HG02678 (cell line): Measurements from ENCODE around the gene COPG1.
"Not testable (repeated sequence)": the region's sequence is repeated elsewhere in the genome, so short reads cannot be mapped to it uniquely, and the experiment has no call there.

ENCODE experiments used
- ATAC-seq: cut with Tn5 transposase; IDR thresholded peaks from one replicate; pipeline ENCODE4 v1.9.1; 2021; ENCODE audit warnings: mild to moderate bottlenecking, moderate library complexity; ENCODE audit not compliant: unreplicated experiment

Gene COPG1, protein sequence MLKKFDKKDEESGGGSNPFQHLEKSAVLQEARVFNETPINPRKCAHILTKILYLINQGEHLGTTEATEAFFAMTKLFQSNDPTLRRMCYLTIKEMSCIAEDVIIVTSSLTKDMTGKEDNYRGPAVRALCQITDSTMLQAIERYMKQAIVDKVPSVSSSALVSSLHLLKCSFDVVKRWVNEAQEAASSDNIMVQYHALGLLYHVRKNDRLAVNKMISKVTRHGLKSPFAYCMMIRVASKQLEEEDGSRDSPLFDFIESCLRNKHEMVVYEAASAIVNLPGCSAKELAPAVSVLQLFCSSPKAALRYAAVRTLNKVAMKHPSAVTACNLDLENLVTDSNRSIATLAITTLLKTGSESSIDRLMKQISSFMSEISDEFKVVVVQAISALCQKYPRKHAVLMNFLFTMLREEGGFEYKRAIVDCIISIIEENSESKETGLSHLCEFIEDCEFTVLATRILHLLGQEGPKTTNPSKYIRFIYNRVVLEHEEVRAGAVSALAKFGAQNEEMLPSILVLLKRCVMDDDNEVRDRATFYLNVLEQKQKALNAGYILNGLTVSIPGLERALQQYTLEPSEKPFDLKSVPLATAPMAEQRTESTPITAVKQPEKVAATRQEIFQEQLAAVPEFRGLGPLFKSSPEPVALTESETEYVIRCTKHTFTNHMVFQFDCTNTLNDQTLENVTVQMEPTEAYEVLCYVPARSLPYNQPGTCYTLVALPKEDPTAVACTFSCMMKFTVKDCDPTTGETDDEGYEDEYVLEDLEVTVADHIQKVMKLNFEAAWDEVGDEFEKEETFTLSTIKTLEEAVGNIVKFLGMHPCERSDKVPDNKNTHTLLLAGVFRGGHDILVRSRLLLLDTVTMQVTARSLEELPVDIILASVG

DNA sequence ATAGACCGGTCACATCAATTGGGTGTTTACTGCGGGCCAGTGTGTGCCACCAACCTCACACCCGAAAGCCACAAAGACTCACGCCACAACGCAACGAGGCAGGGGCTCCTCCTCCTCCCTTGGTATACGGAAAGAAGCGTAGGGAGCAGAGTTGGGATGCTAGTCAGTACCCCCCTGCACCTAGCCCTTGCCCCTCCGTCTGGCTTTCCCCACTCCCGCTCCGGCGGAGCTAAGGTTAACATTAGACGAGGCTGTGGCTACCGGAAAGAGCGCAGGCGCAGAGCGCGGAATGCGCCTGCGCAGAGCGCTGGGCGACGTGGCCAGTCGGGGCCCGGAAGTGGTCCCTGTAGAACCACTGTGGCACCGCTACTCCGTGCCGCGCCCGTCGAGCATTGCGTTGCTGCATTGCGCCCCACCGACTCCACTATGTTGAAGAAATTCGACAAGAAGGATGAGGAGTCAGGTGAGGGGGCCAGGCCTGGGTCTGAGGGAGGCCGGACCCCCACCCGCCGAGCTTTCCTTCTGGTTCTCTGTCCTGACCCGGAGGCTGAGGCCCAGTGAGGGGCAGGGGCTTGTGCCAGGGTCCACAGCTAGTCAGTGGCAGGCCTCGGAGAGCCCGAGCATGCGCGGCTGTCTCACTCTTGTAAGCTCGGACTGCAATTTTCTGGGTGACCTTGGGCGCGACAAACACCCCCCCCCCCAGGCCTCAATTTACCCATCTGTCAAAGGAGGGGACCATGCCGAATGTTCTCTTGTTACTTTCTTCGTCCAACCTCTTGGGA lies at the start of gene COPG1:
TSS of gene COPG1 (plus strand) at position 323 of the 782 bp plus-strand sequence. CDS start at position 427, 104 bp downstream.
- peak; percentile 88 for ATAC-seq

DNA sequence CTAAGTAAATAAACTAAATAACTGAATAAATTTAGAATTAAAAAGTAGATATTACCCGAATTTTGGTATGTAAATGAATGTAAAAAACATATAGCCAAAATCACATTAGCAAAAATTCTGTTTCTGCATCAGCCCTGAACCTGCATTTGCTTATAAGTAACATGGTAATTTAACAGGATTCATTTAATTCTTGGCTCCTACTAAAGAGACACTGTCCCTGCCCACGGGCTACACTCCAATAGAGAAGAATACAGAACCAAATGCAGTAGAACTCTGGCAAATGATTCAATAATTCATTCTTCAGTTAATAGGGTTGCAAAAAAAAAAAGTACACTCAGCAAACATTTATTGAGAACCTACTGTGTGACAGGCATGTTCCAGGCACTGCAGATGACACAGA lies 44.9 kb upstream of the COPG1 start:
- ATAC-seq, result no peak

DNA sequence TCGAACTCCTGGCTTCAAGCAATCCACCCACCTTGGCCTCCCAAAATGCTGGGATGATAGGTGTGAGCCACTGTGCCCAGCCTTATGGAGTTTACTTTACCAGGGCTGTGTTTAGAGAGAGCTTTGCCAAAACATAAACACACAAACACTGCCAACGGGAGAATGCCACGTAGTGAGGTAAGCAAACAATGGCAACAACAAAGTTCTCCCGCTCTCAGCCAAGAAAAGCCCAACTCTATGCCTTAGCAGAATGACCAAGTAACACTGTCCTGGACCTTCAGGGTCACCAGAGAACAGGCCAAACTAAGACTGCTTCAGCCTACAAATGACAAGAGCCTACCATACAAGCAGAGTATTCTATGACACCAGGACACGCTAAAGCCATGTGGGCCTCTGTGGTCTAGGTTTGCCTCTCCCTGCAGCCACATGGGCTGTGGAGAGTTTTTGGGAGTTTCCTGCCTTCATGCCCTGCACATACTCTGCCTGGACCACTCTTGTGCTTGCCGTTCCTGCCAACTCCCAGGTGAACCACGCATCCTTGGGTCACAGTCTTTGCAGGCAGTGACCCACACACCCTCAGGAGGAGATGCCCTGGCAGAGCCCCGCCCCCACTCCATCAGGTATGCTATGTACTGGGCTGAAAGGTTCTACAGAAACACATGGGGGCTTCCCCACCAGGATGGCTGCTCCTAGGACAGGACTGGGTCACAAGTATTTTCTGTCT lies 44.1 kb upstream of the COPG1 start:
- ATAC-seq, result no peak

DNA sequence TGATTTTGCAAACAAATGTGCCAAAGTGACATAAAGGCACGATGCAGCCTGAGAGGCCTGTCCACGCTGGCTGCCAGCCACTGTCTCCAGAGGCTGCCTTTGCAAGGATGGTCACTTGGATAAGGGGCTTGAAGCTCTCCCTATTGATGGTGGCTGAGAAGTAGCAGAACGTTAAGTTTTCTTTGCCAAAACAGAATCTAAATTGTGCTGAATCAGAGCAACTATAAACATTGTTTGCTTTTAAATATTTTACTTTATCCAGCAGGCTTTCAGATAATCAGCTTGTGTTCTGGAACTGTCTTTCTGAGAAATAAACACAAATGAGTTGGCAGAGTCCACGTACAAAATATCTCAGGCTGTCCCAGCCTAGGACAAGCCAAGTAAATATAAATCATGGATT lies 41.9 kb upstream of the COPG1 start:
- ATAC-seq, result no peak

GRCh38 chr3:129211345-129211744 lies 38.1 kb upstream of the COPG1 start:
- no peak for ATAC-seq

DNA sequence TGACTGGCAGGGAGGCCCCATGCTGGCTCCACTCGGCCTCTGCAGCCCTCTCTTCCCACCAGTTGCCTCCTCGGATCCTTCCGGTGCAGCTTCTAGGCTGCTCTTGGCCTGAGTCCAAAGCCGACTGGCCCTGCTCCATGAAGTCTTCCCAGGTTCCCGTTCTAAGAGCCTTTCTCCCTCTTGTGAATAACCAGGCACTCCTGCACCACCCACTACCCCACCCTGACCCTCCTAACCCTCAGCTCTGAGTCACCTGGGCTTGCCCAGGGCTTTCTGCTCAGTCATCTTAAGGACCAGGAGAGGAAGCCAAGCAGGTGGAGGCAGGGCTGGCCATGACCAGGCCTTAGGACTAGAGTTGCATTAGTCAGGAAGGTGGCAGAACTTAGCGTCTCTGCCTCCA lies 37.6 kb upstream of the COPG1 start:
- ATAC-seq, result no peak

- no peak for ATAC-seq
Measured at GRCh38 chr3:129213238-129213637, 36.2 kb upstream of the COPG1 start.

DNA sequence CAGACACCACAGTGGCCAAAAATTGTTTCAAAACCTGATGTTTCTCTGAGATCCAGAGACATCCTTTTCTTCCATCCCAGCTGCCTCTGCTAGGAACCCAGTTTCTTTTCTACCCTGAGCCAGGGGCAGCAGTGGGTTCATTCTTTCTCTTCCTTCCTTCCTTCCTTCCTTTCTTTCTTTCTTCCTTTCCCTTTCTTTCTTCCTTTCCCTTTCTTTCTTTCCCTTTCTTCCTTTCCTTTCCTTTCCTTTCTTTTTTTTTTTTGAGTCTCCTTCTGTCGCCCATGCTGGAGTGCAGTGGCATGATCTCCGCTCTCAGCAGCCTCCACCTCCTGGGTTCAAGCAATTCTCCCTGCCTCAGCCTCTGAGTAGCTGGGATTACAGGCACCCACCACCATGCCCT lies 30.7 kb upstream of the COPG1 start:
- no peak for ATAC-seq

DNA sequence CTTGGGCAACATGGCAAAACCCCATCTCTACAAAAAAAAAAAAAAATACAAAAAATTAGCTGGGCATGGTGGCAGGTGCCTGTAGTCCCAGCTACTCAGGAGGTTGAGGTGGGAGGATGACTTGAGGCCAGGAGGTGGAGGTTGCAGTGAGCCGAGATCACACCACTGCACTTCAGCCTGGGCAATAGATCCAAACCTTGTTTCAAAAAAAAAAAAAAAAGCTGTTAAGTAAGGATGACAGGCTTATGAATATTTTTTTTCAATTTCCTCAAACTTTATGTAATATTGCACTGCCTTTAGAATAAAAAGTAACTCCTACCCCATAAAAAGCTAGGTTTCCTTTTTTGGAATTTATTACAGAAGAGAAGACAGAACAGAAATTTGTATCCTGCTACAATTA lies 25.0 kb upstream of the COPG1 start:
- ATAC-seq, result not testable (repeated sequence)

GRCh38 chr3:129224984-129225393 lies 24.4 kb upstream of the COPG1 start:
- no peak for ATAC-seq

DNA sequence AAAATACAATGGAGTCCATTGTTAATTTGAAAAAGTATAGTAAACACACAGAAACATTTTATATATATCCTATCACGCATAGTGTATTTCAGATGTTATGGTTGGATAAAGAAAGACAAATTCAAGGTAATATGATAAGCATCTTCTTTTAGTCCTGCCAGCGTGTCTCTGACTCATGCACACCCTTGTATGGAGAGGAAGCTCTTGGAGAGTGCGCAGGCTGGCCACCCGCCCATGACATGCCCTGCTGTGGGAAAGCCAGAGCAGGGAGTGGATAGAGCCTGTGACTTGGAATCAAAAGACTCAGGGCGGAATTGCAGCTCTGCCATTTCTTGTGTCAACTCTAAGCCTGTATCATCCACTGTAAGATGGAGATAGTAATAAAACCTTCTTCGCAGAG lies 23.0 kb upstream of the COPG1 start:
- no peak for ATAC-seq

DNA sequence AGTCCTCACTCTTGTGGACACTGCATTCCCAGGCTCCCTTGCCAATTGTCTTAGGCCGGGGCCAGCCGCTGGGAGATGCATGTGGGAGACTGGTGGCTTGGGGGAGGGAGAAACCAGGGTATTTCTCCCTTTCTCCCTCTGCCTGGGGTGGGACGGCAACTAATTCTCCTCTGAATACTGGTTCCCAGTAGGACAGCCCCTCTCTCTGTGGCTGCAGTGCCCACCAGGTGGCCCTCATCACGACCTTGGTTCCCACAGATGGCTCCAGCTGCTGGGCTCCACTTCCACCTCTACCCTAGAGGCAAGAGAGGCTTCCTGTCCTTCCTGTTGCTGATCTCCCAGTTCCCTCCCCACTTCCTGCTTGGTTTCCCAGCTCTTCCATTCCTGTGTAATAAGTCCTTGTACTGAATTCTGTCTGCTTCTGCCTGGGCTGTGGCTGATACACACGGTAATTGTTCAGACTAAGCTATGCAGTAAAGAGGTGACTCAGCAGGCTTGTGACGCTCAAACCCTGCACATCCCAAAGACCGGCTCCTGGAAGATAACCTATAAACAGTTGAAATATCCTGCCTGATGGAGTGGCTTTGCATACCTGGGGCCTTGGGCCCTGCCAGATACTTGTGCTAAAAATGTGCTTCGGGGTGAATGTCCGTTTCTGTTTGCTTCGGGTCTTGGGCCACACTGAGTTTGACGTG lies 20.4 kb upstream of the COPG1 start:
- ATAC-seq, result no peak

DNA sequence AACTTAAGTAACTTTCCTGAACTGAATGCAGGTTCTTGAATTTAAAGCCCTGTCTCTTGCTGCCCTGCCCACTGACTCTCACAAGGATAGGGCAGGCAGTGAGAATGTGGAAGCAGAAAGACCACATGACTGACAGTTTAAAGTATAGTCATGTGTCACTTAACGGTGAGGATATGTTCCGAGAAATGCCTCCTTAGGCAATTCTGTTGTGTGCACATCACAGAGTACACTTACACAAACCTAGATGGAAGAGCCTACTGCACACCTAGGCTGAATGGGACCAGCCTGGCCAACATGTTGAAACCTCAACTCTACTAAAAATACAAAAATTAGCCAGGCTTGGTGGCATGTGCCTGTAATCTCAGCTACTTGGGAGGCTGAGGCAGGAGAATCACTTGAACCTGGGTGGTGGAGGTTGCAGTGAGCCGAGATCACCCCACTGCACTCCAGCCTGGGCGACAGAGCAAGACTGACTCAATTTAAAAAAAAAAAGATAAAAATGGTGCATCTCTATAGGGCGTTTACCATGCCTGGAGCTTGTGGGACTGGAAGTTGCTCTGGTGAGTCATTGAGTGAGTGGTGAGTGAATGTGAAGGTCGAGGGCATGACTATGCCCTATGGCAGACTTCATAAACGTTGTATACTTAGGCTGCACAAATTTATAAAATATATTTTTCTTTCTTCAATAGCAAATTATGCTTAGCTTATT lies 18.9 kb upstream of the COPG1 start:
- no peak for ATAC-seq

GRCh38 chr3:129231331-129232119 lies 17.9 kb upstream of the COPG1 start:
- no peak for ATAC-seq

GRCh38 chr3:129233538-129233937 lies 15.9 kb upstream of the COPG1 start:
- ATAC-seq, result peak; percentile 92

DNA sequence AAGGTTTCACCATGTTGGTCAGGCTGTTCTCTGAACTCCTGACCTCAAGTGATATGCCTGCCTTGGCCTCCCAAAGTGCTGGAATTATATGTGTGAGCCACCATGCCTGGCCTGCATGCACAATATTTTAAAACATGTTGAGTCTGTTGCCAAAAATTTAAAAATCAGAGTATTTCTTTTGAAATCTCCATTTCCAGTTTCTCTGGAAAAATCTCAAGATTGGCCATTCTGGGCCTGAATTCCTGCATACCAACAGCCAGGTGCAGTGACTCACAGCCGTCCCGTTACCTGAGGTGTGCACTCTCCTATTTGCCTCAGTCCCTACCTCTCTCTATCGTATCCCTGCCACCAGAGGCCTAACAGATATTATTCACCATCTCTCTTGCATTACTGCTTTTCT lies 15.0 kb upstream of the COPG1 start:
- no peak for ATAC-seq

GRCh38 chr3:129235344-129235917 lies 14.0 kb upstream of the COPG1 start:
- no peak for ATAC-seq
